AG10803 (cell line): ENCODE data around the gene DACH1.

Source experiments
- DNase-seq: peaks from one replicate; pipeline ENCODE4 v3.0.0; 2010; ENCODE audit warnings: low read depth
- H3K4me3 ChIP-seq: 2 replicates; pipeline ENCODE4 v1.5.1; 2011; ENCODE audit warnings: mild to moderate bottlenecking, low read length, control low read depth
- TF ChIP-seq, protein P1 (sequence below): conservative IDR thresholded peaks from 2 replicates; pipeline ENCODE4 v1.5.1; 2011; ENCODE audit warnings: mild to moderate bottlenecking, low read length, control low read depth, inconsistent platforms

Gene DACH1

DNA sequence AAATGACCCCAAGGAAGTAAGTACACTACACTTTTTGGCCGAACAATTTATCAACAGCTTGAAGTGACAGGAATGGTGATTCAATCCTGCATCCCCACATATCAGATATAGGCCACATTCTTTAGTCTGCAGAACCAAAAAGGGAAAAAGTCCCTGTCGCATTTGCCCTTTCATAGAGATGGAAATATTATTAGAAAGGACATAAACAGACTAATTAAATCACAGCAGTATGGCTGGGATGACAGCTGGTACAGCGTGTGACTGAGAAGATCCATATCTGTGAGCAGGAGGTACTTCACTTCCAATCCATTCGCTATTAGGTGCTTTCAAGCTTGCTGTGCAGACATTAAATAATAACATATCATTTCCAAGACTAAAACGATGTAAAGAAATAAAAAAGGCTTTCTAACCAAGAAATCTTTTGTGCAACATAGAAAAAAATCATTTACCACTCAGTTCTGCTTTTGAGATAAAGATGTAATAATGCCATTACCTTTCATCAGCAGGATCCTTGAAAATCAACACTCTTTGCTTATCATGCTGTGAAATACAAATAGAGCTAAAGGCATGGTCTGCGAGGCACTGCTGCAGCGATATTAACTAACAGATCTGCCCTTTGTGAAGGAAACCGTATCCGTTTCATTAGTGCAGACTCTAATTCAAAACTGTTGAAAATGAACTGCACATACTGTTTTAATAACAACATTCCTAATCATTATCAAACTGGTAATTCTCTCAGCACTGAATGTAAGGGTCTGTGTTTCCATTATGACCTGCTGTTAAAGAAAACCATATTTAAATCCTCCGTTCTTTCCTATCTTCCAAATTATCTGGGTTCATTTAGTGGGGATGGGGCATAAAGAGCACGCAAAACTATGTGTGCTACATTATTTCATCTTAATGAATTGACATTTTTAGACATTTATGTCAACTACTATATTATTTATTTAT lies 245.6 kb downstream of the DACH1 start:
- no peak for DNase-seq
- TF ChIP-seq, protein P1, sequence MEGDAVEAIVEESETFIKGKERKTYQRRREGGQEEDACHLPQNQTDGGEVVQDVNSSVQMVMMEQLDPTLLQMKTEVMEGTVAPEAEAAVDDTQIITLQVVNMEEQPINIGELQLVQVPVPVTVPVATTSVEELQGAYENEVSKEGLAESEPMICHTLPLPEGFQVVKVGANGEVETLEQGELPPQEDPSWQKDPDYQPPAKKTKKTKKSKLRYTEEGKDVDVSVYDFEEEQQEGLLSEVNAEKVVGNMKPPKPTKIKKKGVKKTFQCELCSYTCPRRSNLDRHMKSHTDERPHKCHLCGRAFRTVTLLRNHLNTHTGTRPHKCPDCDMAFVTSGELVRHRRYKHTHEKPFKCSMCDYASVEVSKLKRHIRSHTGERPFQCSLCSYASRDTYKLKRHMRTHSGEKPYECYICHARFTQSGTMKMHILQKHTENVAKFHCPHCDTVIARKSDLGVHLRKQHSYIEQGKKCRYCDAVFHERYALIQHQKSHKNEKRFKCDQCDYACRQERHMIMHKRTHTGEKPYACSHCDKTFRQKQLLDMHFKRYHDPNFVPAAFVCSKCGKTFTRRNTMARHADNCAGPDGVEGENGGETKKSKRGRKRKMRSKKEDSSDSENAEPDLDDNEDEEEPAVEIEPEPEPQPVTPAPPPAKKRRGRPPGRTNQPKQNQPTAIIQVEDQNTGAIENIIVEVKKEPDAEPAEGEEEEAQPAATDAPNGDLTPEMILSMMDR = no peak
- H3K4me3 ChIP-seq = no peak overlapping the region

DNA sequence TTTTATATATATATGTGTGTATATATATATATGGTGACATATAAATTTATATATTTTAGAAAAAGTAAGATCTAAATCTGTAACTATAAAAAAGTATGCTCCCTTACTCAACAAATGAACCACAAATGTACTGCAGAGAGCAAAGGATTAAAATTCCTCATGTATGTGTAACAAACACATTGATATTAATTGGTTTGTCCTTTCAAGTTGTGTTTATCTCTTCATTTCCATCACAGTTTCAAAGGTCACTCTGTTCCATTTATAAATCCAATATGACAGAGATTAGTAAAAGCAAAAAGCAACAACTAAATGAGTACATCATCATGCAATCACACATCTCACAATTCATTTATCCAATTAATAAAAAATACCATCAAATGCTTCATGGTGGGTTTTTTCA lies 247.9 kb downstream of the DACH1 start:
- H3K4me3 ChIP-seq = no peak overlapping the region
- TF ChIP-seq, protein P1 = no peak
- DNase-seq = no peak

DNA sequence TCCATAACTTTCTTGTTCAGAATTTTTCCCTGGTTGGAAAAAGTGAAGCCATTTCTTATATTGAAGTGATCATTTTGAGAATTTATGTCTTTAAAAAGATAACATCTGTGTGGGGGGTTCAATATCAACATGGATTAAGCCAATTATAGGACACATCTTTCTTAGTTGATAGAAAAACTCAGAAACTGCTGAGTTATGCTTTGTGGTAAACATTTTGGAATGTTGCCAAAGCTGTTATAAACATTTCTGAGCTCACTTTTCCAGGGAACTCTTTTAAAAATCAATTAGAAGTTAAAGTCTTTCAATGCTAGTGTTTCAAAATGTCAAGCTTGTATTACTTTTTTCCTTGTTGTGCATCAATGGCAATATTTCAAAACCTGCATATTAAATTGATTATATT lies 248.8 kb downstream of the DACH1 start:
- no peak overlapping the region for H3K4me3 ChIP-seq
- TF ChIP-seq, protein P1 = no peak
- no peak for DNase-seq

DNA sequence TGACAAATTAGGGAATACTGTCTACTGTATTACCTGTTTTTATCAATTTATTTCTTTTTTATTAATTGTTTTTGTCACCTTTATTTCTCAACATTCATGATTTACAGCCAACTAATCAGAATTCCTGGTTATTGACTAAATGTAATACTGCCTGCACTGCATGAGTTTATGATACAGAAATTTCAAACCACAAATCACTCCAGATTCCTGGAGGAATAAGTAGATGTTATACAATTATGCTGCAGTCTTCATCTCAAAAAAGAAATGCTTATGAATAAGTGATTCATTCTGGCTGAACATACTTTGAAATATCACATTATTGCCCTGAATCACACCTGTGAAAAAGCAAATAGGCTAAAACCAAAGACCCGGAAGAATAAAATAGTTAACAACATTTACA lies 249.7 kb downstream of the DACH1 start:
- TF ChIP-seq, protein P1 = no peak
- DNase-seq = no peak

DNA sequence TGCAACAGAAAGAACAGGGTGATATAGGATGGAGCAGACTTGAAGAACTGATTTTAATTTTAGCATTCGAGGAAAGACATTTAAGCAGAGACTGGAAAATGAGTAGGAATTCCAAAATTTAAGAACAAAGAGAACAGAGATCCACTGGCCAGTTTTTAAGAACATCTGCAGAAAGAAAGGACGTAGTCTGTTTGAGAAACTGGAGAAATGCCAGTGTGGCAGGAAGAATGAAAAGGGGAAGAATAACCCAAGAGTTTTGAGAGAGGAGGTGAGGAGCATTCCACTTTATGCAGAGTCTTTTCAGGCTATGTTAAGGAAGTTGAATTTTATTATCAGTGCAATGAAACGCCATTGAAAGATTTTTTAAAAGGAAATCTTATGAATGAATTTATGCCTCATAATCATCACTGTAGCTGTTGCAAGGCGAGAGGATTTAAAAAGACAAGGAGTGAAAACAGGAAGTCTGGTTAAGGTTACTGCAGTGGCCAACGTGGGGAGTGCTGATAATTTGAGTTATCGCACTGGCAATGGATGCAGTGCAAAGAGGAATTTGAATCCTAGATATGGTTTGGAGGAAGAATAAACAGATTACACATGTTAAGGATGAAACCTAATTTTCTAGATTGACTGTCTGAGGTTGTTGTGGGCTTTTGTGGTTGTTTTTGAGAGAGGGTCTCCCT lies 253.8 kb downstream of the DACH1 start:
- TF ChIP-seq, protein P1 = no peak
- no peak for DNase-seq
- H3K4me3 ChIP-seq = no peak overlapping the region

More for the DNA sequence above, 249.7 kb downstream of the DACH1 start:
- no peak overlapping the region for H3K4me3 ChIP-seq

DNA sequence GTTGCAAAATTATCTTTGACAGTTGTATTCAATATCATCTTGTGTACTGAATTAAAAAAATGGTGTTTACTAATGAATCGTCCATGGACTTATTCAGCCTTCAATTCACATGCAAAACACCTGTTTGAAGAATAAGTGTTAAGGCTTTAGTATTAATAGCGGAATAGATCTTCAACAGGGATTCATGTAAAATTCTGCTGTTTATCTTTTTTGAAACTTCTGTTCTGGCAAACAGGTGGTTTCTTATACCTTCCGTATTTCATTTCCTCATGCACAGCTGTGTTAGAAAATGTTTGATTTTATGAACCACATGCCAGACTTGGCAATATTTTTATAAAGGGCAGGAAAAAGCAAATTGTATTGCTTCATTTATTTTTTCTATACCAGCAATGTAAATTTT lies 255.7 kb downstream of the DACH1 start:
- TF ChIP-seq, protein P1 = no peak
- DNase-seq = no peak

More for the DNA sequence above, 255.7 kb downstream of the DACH1 start:
- H3K4me3 ChIP-seq = no peak overlapping the region
